NCI-H1417 treated with DMSO at 0.1 percent for 48 hours (cell line): ENCODE measurements around the gene DECR2.
"Not testable (repeated sequence)": the region's sequence is repeated elsewhere in the genome, so short reads cannot be mapped to it uniquely, and the experiment has no call there.

Experiments
- DNase-seq: peaks from one replicate; lab custom pipeline; 2025; lab: John Stamatoyannopoulos, UW

DECR2 gene

GRCh38 chr16:401468-402348 is at the start of gene DECR2:
Gene DECR2 (plus strand): TSS chr16:401885. CDS start chr16:401964, 79 bp downstream.
- peak; percentile 54 for DNase-seq

GRCh38 chr16:352547-353403 is 48.9 kb upstream of the DECR2 start, which contains the start of gene AXIN1:
Gene AXIN1 (minus strand): TSS chr16:352723. CDS start chr16:347025, 5,698 bp downstream.
- DNase-seq, result peak; percentile 95

GRCh38 chr16:353404-354290 is 48.0 kb upstream of the DECR2 start:
- no peak for DNase-seq

GRCh38 chr16:354291-354881 is 47.3 kb upstream of the DECR2 start:
- no peak for DNase-seq

- no peak for DNase-seq
Measured at GRCh38 chr16:354971-355461, 46.7 kb upstream of the DECR2 start.

- DNase-seq, result no peak
Measured at GRCh38 chr16:356741-357140, 44.9 kb upstream of the DECR2 start.

- no peak for DNase-seq
Measured at GRCh38 chr16:359067-359763, 42.5 kb upstream of the DECR2 start.

- no peak for DNase-seq
Measured at GRCh38 chr16:359871-360697, 41.6 kb upstream of the DECR2 start.

- DNase-seq, result no peak
Measured at GRCh38 chr16:360698-361336, 40.9 kb upstream of the DECR2 start.

- no peak for DNase-seq
Measured at GRCh38 chr16:361341-361871, 40.3 kb upstream of the DECR2 start.

- no peak for DNase-seq
Measured at GRCh38 chr16:361872-362701, 39.6 kb upstream of the DECR2 start.

- not testable (repeated sequence) for DNase-seq
Measured at GRCh38 chr16:362702-362999, 39.0 kb upstream of the DECR2 start.

GRCh38 chr16:363110-363765 is 38.4 kb upstream of the DECR2 start:
- no peak for DNase-seq

GRCh38 chr16:363766-364490 is 37.8 kb upstream of the DECR2 start:
- no peak for DNase-seq

- DNase-seq, result no peak
Measured at GRCh38 chr16:364595-365491, 36.8 kb upstream of the DECR2 start.

GRCh38 chr16:366476-366875 is 35.2 kb upstream of the DECR2 start:
- no peak for DNase-seq
